HG03039 (cell line): ENCODE data around the gene CDK17.
"Not testable (repeated sequence)": the region's sequence is repeated elsewhere in the genome, so short reads cannot be mapped to it uniquely, and the experiment has no call there.

ENCODE experiments used
- ATAC-seq: cut with Tn5 transposase; IDR thresholded peaks from one replicate; pipeline ENCODE4 v1.9.1; 2021; ENCODE audit warnings: mild to moderate bottlenecking, moderate library complexity; ENCODE audit not compliant: unreplicated experiment

The CDK17 gene

GRCh38 chr12:96359328-96359727 is 40.9 kb downstream of the CDK17 start:
- no peak for ATAC-seq

GRCh38 chr12:96356831-96357230 is 43.4 kb downstream of the CDK17 start:
- ATAC-seq, result no peak

GRCh38 chr12:96354844-96355534 is 45.2 kb downstream of the CDK17 start:
- no peak for ATAC-seq

GRCh38 chr12:96354326-96354725 is 45.9 kb downstream of the CDK17 start:
- no peak for ATAC-seq

GRCh38 chr12:96352161-96352835 is 47.9 kb downstream of the CDK17 start:
- ATAC-seq, result no peak

- ATAC-seq, result no peak
Observed at GRCh38 chr12:96350982-96351381, 49.3 kb downstream of the CDK17 start.

GRCh38 chr12:96347130-96347699 is 53.0 kb downstream of the CDK17 start:
- no peak for ATAC-seq

- not testable (repeated sequence) for ATAC-seq
Observed at GRCh38 chr12:96346716-96347115, 53.5 kb downstream of the CDK17 start.

- no peak for ATAC-seq
Observed at GRCh38 chr12:96344124-96344695, 56.0 kb downstream of the CDK17 start.

- ATAC-seq, result peak; percentile 87
Observed at GRCh38 chr12:96343347-96343954, 56.8 kb downstream of the CDK17 start.

- not testable (repeated sequence) for ATAC-seq
Observed at GRCh38 chr12:96339666-96340065, 60.6 kb downstream of the CDK17 start.

GRCh38 chr12:96338852-96339471 is 61.3 kb downstream of the CDK17 start:
- no peak for ATAC-seq

GRCh38 chr12:96337953-96338352 is 62.3 kb downstream of the CDK17 start:
- ATAC-seq, result no peak

GRCh38 chr12:96336489-96336888 is 63.8 kb downstream of the CDK17 start:
- no peak for ATAC-seq

- ATAC-seq, result peak; percentile 93
Observed at GRCh38 chr12:96335270-96335669, 65.0 kb downstream of the CDK17 start.

GRCh38 chr12:96334502-96334901 is 65.7 kb downstream of the CDK17 start:
- no peak for ATAC-seq

GRCh38 chr12:96329545-96329944 is 70.7 kb downstream of the CDK17 start:
- no peak for ATAC-seq

- ATAC-seq, result no peak
Observed at GRCh38 chr12:96329018-96329417, 71.2 kb downstream of the CDK17 start.

- ATAC-seq, result no peak
Observed at GRCh38 chr12:96327889-96328288, 72.3 kb downstream of the CDK17 start.

- peak; percentile 68 for ATAC-seq
Observed at GRCh38 chr12:96327346-96327745, 72.9 kb downstream of the CDK17 start.

- no peak for ATAC-seq
Observed at GRCh38 chr12:96326628-96327227, 73.5 kb downstream of the CDK17 start.
